SJSA1 (cell line): ENCODE results near the gene ACSS3. TPM values are rescaled to one million over a fixed set of nuclear protein-coding genes. Genes with fewer than 3 reads are reported as not detected.
"Not testable (repeated sequence)": the region's sequence is repeated elsewhere in the genome, so short reads cannot be mapped to it uniquely, and the experiment has no call there.

Experiments
- DNase-seq, 2 experiments: peaks; one replicate each; pipeline ENCODE4 v3.0.0-alpha.2; 2015 to 2020; ENCODE audit warnings: low spot score in 2 of 2, low read depth in 1 of 2
- H3K27ac ChIP-seq: fragments of 250-450 bp; sonication (Bioruptor Pico); 2 replicates; pipeline ENCODE4 v1.5.1; 2020; ENCODE audit warnings: mild to moderate bottlenecking, moderate library complexity
- H3K27me3 ChIP-seq: fragments of 250-450 bp; sonication (Bioruptor Pico); replicated peaks from 2 replicates; pipeline ENCODE4 v1.5.1; 2020; ENCODE audit warnings: mild to moderate bottlenecking, moderate library complexity
- H3K36me3 ChIP-seq: fragments of 250-450 bp; sonication (Bioruptor Pico); 2 replicates; pipeline ENCODE4 v1.5.1; 2020; ENCODE audit warnings: mild to moderate bottlenecking
- H3K4me1 ChIP-seq: fragments of 250-450 bp; sonication (Bioruptor Pico); replicated peaks from 2 replicates; pipeline ENCODE4 v1.6.1; 2021; ENCODE audit warnings: mild to moderate bottlenecking
- H3K4me3 ChIP-seq: fragments of 250-450 bp; sonication (Bioruptor Pico); 2 replicates; pipeline ENCODE4 v1.5.1; 2020; ENCODE audit warnings: mild to moderate bottlenecking
- H3K9me3 ChIP-seq: fragments of 250-450 bp; sonication (Bioruptor Pico); replicated peaks from 2 replicates; pipeline ENCODE4 v1.5.1; 2020; ENCODE audit warnings: mild to moderate bottlenecking
- total RNA-seq: library from RNA; depleted of rRNA; stranded (reverse); fragments of >200 nt; shearing (Covaris generic); gene quantifications from 2 replicates; pipeline ENCODE4 v1.2.3, GENCODE V29; 2014

Gene ACSS3
- total RNA-seq, 1 experiment from 2014 or later: 1.3 TPM

GRCh38 chr12:81207173-81207572 lies 129.3 kb downstream of the ACSS3 start:
- H3K27me3 ChIP-seq: no peaks in the 10 kb centered on the region
- no peak for DNase-seq
- H3K4me1 ChIP-seq: no peaks in the 10 kb centered on the region
- no peak overlapping the region for H3K27ac ChIP-seq
- no peaks in the 10 kb centered on the region for H3K36me3 ChIP-seq
- no peak overlapping the region for H3K4me3 ChIP-seq
- H3K9me3 ChIP-seq: no peaks in the 10 kb centered on the region

GRCh38 chr12:81207664-81208063 lies 129.8 kb downstream of the ACSS3 start:
- Histone ChIP-seq H3K27me3 (no peaks in the 10 kb centered on the region), H3K36me3 (no peaks in the 10 kb centered on the region), H3K9me3 (no peaks in the 10 kb centered on the region), H3K4me3 (no peak overlapping the region), H3K4me1 (no peaks in the 10 kb centered on the region), H3K27ac (no peak overlapping the region)
- no peak for DNase-seq

- Histone ChIP-seq H3K4me1 (no peaks in the 10 kb centered on the region), H3K9me3 (no peaks in the 10 kb centered on the region), H3K4me3 (no peak overlapping the region), H3K27me3 (no peaks in the 10 kb centered on the region), H3K27ac (no peak overlapping the region), H3K36me3 (no peaks in the 10 kb centered on the region)
- no peak for DNase-seq
Measured at GRCh38 chr12:81208187-81208911, 130.5 kb downstream of the ACSS3 start.

- Histone ChIP-seq H3K4me3 (no peak overlapping the region), H3K36me3 (no peaks in the 10 kb centered on the region), H3K4me1 (no peaks in the 10 kb centered on the region), H3K9me3 (no peaks in the 10 kb centered on the region), H3K27me3 (no peaks in the 10 kb centered on the region), H3K27ac (no peak overlapping the region)
- DNase-seq: no peak
Measured at GRCh38 chr12:81209012-81209411, 131.1 kb downstream of the ACSS3 start.

- DNase-seq, H3K27ac ChIP-seq, H3K9me3 ChIP-seq: not testable (repeated sequence)
Measured at GRCh38 chr12:81209772-81210225, 131.9 kb downstream of the ACSS3 start.

GRCh38 chr12:81211306-81211705 lies 133.4 kb downstream of the ACSS3 start:
- H3K27ac ChIP-seq: no peak overlapping the region
- no peaks in the 10 kb centered on the region for H3K4me1 ChIP-seq
- no peak overlapping the region for H3K4me3 ChIP-seq
- DNase-seq: no peak
- no peaks in the 10 kb centered on the region for H3K27me3 ChIP-seq
- no peaks in the 10 kb centered on the region for H3K36me3 ChIP-seq
- no peaks in the 10 kb centered on the region for H3K9me3 ChIP-seq

More at GRCh38 chr12:81209772-81210225, 131.9 kb downstream of the ACSS3 start:
- not testable (repeated sequence) for H3K4me3 ChIP-seq, H3K4me1 ChIP-seq, H3K36me3 ChIP-seq, H3K27me3 ChIP-seq

GRCh38 chr12:81212996-81213696 lies 135.3 kb downstream of the ACSS3 start:
- Histone ChIP-seq H3K27ac (no peak overlapping the region), H3K4me3 (no peak overlapping the region), H3K4me1 (no peaks in the 10 kb centered on the region), H3K27me3 (no peaks in the 10 kb centered on the region), H3K36me3 (no peaks in the 10 kb centered on the region), H3K9me3 (no peaks in the 10 kb centered on the region)
- no peak for DNase-seq

GRCh38 chr12:81216739-81217138 lies 138.9 kb downstream of the ACSS3 start:
- H3K4me1 ChIP-seq: no peaks in the 10 kb centered on the region
- no peaks in the 10 kb centered on the region for H3K9me3 ChIP-seq
- H3K36me3 ChIP-seq: no peaks in the 10 kb centered on the region
- DNase-seq: no peak
- no peak overlapping the region for H3K4me3 ChIP-seq
- no peak overlapping the region for H3K27ac ChIP-seq
- H3K27me3 ChIP-seq: no peaks in the 10 kb centered on the region

GRCh38 chr12:81221681-81222080 lies 143.8 kb downstream of the ACSS3 start:
- Histone ChIP-seq H3K27me3 (no peaks in the 10 kb centered on the region), H3K27ac (no peak overlapping the region), H3K4me3 (no peak overlapping the region), H3K36me3 (no peaks in the 10 kb centered on the region), H3K9me3 (no peaks in the 10 kb centered on the region), H3K4me1 (no peaks in the 10 kb centered on the region)
- no peak for DNase-seq

GRCh38 chr12:81222846-81223592 lies 145.1 kb downstream of the ACSS3 start:
- DNase-seq: no peak
- Histone ChIP-seq H3K4me1 (no peaks in the 10 kb centered on the region), H3K27me3 (no peaks in the 10 kb centered on the region), H3K27ac (no peak overlapping the region), H3K4me3 (no peak overlapping the region), H3K9me3 (no peaks in the 10 kb centered on the region), H3K36me3 (no peaks in the 10 kb centered on the region)

- Histone ChIP-seq H3K4me1 (no peaks in the 10 kb centered on the region), H3K9me3 (no peaks in the 10 kb centered on the region), H3K27me3 (no peaks in the 10 kb centered on the region), H3K36me3 (no peaks in the 10 kb centered on the region), H3K27ac (no peak overlapping the region), H3K4me3 (no peak overlapping the region)
- DNase-seq: no peak
Measured at GRCh38 chr12:81224626-81225025, 146.7 kb downstream of the ACSS3 start.

- H3K4me1 ChIP-seq: no peaks in the 10 kb centered on the region
- no peaks in the 10 kb centered on the region for H3K27me3 ChIP-seq
- no peak for DNase-seq
- no peaks in the 10 kb centered on the region for H3K9me3 ChIP-seq
- H3K4me3 ChIP-seq: no peak overlapping the region
- no peak overlapping the region for H3K27ac ChIP-seq
- H3K36me3 ChIP-seq: no peaks in the 10 kb centered on the region
Measured at GRCh38 chr12:81229759-81230158, 151.9 kb downstream of the ACSS3 start.

GRCh38 chr12:81231574-81232368 lies 153.9 kb downstream of the ACSS3 start:
- no peaks in the 10 kb centered on the region for H3K36me3 ChIP-seq
- H3K4me3 ChIP-seq: no peak overlapping the region
- no peaks in the 10 kb centered on the region for H3K9me3 ChIP-seq
- no peaks in the 10 kb centered on the region for H3K4me1 ChIP-seq
- no peaks in the 10 kb centered on the region for H3K27me3 ChIP-seq
- no peak overlapping the region for H3K27ac ChIP-seq
- DNase-seq: no peak
